B cell (primary cell): Measurements from ENCODE around the gene MAG. TPM values are rescaled to one million over a fixed set of nuclear protein-coding genes. Genes with fewer than 3 reads are reported as not detected.
"Not testable (repeated sequence)": the region's sequence is repeated elsewhere in the genome, so short reads cannot be mapped to it uniquely, and the experiment has no call there.

Experiments used
- ATAC-seq: fragments of 200-7000 bp; cut with Tn5 transposase; one replicate; pipeline ENCODE4 v1.10.0; 2021; ENCODE audit warnings: low read depth, mild to moderate bottlenecking, moderate number of reproducible peaks, moderate library complexity
- CTCF ChIA-PET: fragments of 350-600 bp; sonication (Branson Sonifier 250); formaldehyde crosslinking; loops from one replicate; lab custom pipeline; 2021; ENCODE audit warnings: antibody characterized with exemption, inconsistent platforms; lab: Charles Lee
- POLR2A ChIA-PET: fragments of 350-600 bp; sonication (Branson Sonifier 250); formaldehyde crosslinking; loops from one replicate; lab custom pipeline; 2021; ENCODE audit warnings: antibody characterized with exemption; lab: Charles Lee
- DNase-seq: peaks from one replicate; pipeline ENCODE4 v3.0.0; 2013
- H2AFZ ChIP-seq: 2 replicates; pipeline ENCODE4 v1.6.1; 2012; ENCODE audit warnings: mild to moderate bottlenecking, low read depth, low read length; ENCODE audit not compliant: insufficient read depth, poor library complexity, severe bottlenecking
- H3K27ac ChIP-seq, 2 donors: 1 replicate in 1 of 2; 2 replicates in 1 of 2; pipeline ENCODE4 v1.5.1; 2012 to 2013; ENCODE audit warnings: low read length in 2 of 2, mild to moderate bottlenecking in 2 of 2, moderate library complexity in 1 of 2
- H3K27me3 ChIP-seq, 4 experiments: fragments of 200-600 bp in 1 of 4; sonication (generic) in 1 of 4; replicated peaks in 1 of 4; 1 replicate in 2 of 4; 2 replicates in 2 of 4; pipeline versions ENCODE4 v1.6.1 to v1.7.0; 2013 to 2016; ENCODE audit warnings: low read length in 3 of 4, mild to moderate bottlenecking in 2 of 4, mixed read lengths in 1 of 4, moderate library complexity in 1 of 4; ENCODE audit not compliant: insufficient read depth in 4 of 4, control insufficient read depth in 3 of 4; ENCODE audit errors: control extremely low read depth in 1 of 4
- H3K36me3 ChIP-seq, 2 experiments: replicated peaks in 1 of 2; 1 replicate in 1 of 2; 2 replicates in 1 of 2; pipeline versions ENCODE4 v1.6.1 to v1.7.1; 2013; ENCODE audit warnings: low read length in 1 of 2; ENCODE audit not compliant: insufficient read depth in 2 of 2, control insufficient read depth in 1 of 2; ENCODE audit errors: control extremely low read depth in 1 of 2, extremely low read depth in 1 of 2
- H3K4me1 ChIP-seq, 2 donors: fragments of 200-600 bp in 1 of 2; sonication (generic) in 1 of 2; 1 replicate in 1 of 2; 2 replicates in 1 of 2; pipeline versions ENCODE4 v1.5.1 to v1.6.1; 2013 to 2017; ENCODE audit warnings: low read length in 2 of 2; ENCODE audit not compliant: control insufficient read depth in 2 of 2, insufficient read depth in 2 of 2
- H3K4me2 ChIP-seq: replicated peaks from 2 replicates; pipeline ENCODE3; 2012; ENCODE audit warnings: mild to moderate bottlenecking, low read depth, low read length; ENCODE audit not compliant: poor library complexity, severe bottlenecking
- H3K4me3 ChIP-seq, 5 experiments: fragments of 200-600 bp in 1 of 5; sonication (generic) in 1 of 5; 1 replicate in 3 of 5; 2 replicates in 2 of 5; pipeline versions ENCODE4 v1.5.1 to v1.7.0; 2011 to 2016; ENCODE audit warnings: low read length in 4 of 5, mild to moderate bottlenecking in 4 of 5, low read depth in 2 of 5, control low read depth in 1 of 5, moderate library complexity in 1 of 5; ENCODE audit not compliant: insufficient read depth in 1 of 5; ENCODE audit errors: control extremely low read depth in 1 of 5, extremely low read depth in 1 of 5
- H3K79me2 ChIP-seq: fragments of 200-600 bp; sonication (generic); one replicate; pipeline ENCODE4 v1.6.0; 2016; ENCODE audit warnings: low read length; ENCODE audit not compliant: control insufficient read depth, insufficient read depth
- H3K9ac ChIP-seq: fragments of 200-600 bp; sonication (generic); 2 replicates; pipeline ENCODE4 v1.6.1; 2017; ENCODE audit warnings: mild to moderate bottlenecking, low read length, moderate library complexity
- H3K9me3 ChIP-seq, 3 donors: one replicate each; pipeline versions ENCODE4 v1.6.1 to v1.7.1; 2013; ENCODE audit warnings: low read length in 2 of 3; ENCODE audit not compliant: control insufficient read depth in 2 of 3, insufficient read depth in 1 of 3; ENCODE audit errors: control extremely low read depth in 1 of 3
- H4K20me1 ChIP-seq: 2 replicates; pipeline ENCODE4 v1.6.0; 2012; ENCODE audit warnings: mild to moderate bottlenecking, low read length; ENCODE audit not compliant: insufficient read depth, control insufficient read depth, poor library complexity, severe bottlenecking
- H3K27ac Mint-ChIP-seq: one replicate; pipeline ENCODE4 v1.8.0; 2021; ENCODE audit warnings: mixed read lengths
- H3K27me3 Mint-ChIP-seq: one replicate; pipeline ENCODE4 v1.8.0; 2021; ENCODE audit warnings: mixed read lengths
- H3K4me1 Mint-ChIP-seq: one replicate; pipeline ENCODE4 v1.8.0; 2021; ENCODE audit warnings: mixed read lengths
- H3K4me3 Mint-ChIP-seq: one replicate; pipeline ENCODE4 v1.8.0; 2021; ENCODE audit warnings: mixed read lengths
- H3K9me3 Mint-ChIP-seq: one replicate; pipeline ENCODE4 v1.8.0; 2022; ENCODE audit warnings: mixed read lengths; ENCODE audit not compliant: insufficient read depth
- WGBS: methylation state at CpG from one replicate; pipeline ENCODE4 v1.1.5; 2013; ENCODE audit warnings: missing lambda C conversion rate; ENCODE audit not compliant: insufficient coverage; 5-methylcytosine and 5-hydroxymethylcytosine counted together
- intact Hi-C: fragments of 100-400 bp; cut with micrococcal nuclease; formaldehyde crosslinking; loops from one replicate; pipeline ENCODE4 v1.10.0; 2022
- polyA plus RNA-seq: library from polyadenylated mRNA; depleted of rRNA; stranded (reverse); fragments of >200 nt; gene quantifications from 2 replicates; pipeline ENCODE4 v1.2.3, GENCODE V29; 2012
- total RNA-seq, 2 donors: library from RNA; stranded (reverse); fragments of 120-200 nt in 1 of 2; gene quantifications; 1 replicate in 1 of 2; 2 replicates in 1 of 2; pipeline versions ENCODE4 v1.2.3 to v1.2.4, GENCODE V29; 2013 to 2022

Gene MAG
- total and polyA plus RNA-seq, 2 donors (not counting 1 experiment from before 2014, with no cell fraction given) = 0.12 to 0.58 TPM

DNA sequence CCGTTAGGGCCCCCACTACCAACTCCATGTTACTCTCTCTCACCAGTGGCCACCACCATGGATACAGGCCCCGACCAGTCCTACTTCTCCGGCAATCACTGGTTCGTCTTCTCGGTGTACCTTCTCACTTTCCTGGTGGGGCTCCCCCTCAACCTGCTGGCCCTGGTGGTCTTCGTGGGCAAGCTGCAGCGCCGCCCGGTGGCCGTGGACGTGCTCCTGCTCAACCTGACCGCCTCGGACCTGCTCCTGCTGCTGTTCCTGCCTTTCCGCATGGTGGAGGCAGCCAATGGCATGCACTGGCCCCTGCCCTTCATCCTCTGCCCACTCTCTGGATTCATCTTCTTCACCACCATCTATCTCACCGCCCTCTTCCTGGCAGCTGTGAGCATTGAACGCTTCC, 66.9 kb downstream of the MAG start:
- H3K9me3 Mint-ChIP-seq, H3K79me2 ChIP-seq, H3K4me3 Mint-ChIP-seq, H3K27ac Mint-ChIP-seq, DNase-seq, H3K27me3 ChIP-seq, ATAC-seq, H3K4me3 ChIP-seq, H3K36me3 ChIP-seq, H3K9me3 ChIP-seq, H3K4me2 ChIP-seq, intact Hi-C loops, H2AFZ ChIP-seq, H3K4me1 Mint-ChIP-seq, POLR2A ChIA-PET, H3K27ac ChIP-seq, H3K9ac ChIP-seq, H4K20me1 ChIP-seq, H3K4me1 ChIP-seq: not testable (repeated sequence)
- H3K27me3 Mint-ChIP-seq = peaks cover 20% of the 10 kb centered on the region
- no CpG with 5 or more reads among the region's 16 CpGs for WGBS
- CTCF ChIA-PET = interaction anchor here (1.0 to 13.5 kb wide), 3 partner anchors 18 to 136 kb away, joined by 4 to 234 read pairs (median 4); no protein-coding TSS in a partner anchor

- H3K4me3 Mint-ChIP-seq, H3K4me1 ChIP-seq, intact Hi-C loops, H3K4me1 Mint-ChIP-seq, H4K20me1 ChIP-seq, H3K9me3 ChIP-seq, H3K9ac ChIP-seq, H3K4me2 ChIP-seq, H3K27me3 ChIP-seq, H2AFZ ChIP-seq, DNase-seq, POLR2A ChIA-PET, H3K9me3 Mint-ChIP-seq, ATAC-seq, CTCF ChIA-PET, H3K4me3 ChIP-seq, H3K79me2 ChIP-seq, H3K27ac ChIP-seq, H3K27ac Mint-ChIP-seq, H3K36me3 ChIP-seq: not testable (repeated sequence)
- H3K27me3 Mint-ChIP-seq = peaks cover 20% of the 10 kb centered on the region
- WGBS = 96% methylated on average over 13 of the region's 21 CpGs
These were observed 67.4 kb downstream of the MAG start for GRCh38 chr19:35359395-35359794.

- H3K4me2 ChIP-seq, H3K9ac ChIP-seq, POLR2A ChIA-PET, H3K4me1 Mint-ChIP-seq, CTCF ChIA-PET, H3K36me3 ChIP-seq, H3K79me2 ChIP-seq, H3K4me3 ChIP-seq, H3K27ac Mint-ChIP-seq, ATAC-seq, DNase-seq, intact Hi-C loops, H3K27me3 ChIP-seq, H3K27ac ChIP-seq, H3K4me3 Mint-ChIP-seq, H3K4me1 ChIP-seq, H3K9me3 ChIP-seq, H3K9me3 Mint-ChIP-seq, H2AFZ ChIP-seq, H4K20me1 ChIP-seq: not testable (repeated sequence)
- peaks cover 20% of the 10 kb centered on the region for H3K27me3 Mint-ChIP-seq
- no CpG with 5 or more reads among the region's 5 CpGs for WGBS
These were observed 68.1 kb downstream of the MAG start for GRCh38 chr19:35360081-35360480.
